H1 (cell line): Measurements from ENCODE around the gene SPANXD. TPM values are rescaled to one million over a fixed set of nuclear protein-coding genes. Genes with fewer than 3 reads are reported as not detected.

ENCODE experiments used
- CTCF ChIA-PET: fragments of 300-600 bp; sonication (Branson Sonifier 250); formaldehyde crosslinking; loops from one replicate; lab custom pipeline; 2021; ENCODE audit not compliant: partially characterized antibody; lab: Charles Lee
- POLR2A ChIA-PET: fragments of 300-600 bp; sonication (Branson Sonifier 250); formaldehyde crosslinking; loops from one replicate; lab custom pipeline; 2021; ENCODE audit warnings: inconsistent platforms; ENCODE audit not compliant: partially characterized antibody; lab: Charles Lee
- DNase-seq, 2 experiments: peaks; one replicate each; pipeline versions ENCODE4 v3.0.0 to v3.0.0-alpha.2; 2010 to 2022; ENCODE audit warnings: low spot score in 2 of 2, low read depth in 1 of 2, mixed read lengths in 1 of 2
- FAIRE-seq: peaks from 2 replicates; lab custom pipeline; 2011; peaks lifted over from hg19 to GRCh38; lab: Jason Lieb, UNC
- H2AFZ ChIP-seq: 2 replicates; pipeline ENCODE4 v1.8.1; 2012; ENCODE audit warnings: low read length, inconsistent platforms
- H2AK5ac ChIP-seq: 2 replicates; pipeline ENCODE4 v1.6.1; 2013; ENCODE audit warnings: low read depth, low read length
- H2BK120ac ChIP-seq: replicated peaks from 2 replicates; pipeline ENCODE3; 2013; ENCODE audit warnings: low read depth, low read length, inconsistent platforms
- H2BK12ac ChIP-seq: 2 replicates; pipeline ENCODE4 v1.6.1; 2013; ENCODE audit warnings: low read depth, low read length
- H2BK15ac ChIP-seq: 2 replicates; pipeline ENCODE4 v1.6.1; 2013; ENCODE audit warnings: low read length
- H2BK20ac ChIP-seq: 2 replicates; pipeline ENCODE4 v1.6.1; 2013; ENCODE audit warnings: low read length
- H2BK5ac ChIP-seq: 2 replicates; pipeline ENCODE4 v1.6.1; 2013; ENCODE audit warnings: low read depth, low read length
- H3K14ac ChIP-seq: 2 replicates; pipeline ENCODE4 v1.6.1; 2013; ENCODE audit warnings: inconsistent platforms; ENCODE audit not compliant: insufficient read length
- H3K18ac ChIP-seq: 2 replicates; pipeline ENCODE4 v1.6.1; 2013; ENCODE audit warnings: low read length; ENCODE audit errors: extremely low read depth
- H3K23ac ChIP-seq: 2 replicates; pipeline ENCODE4 v1.6.1; 2013; ENCODE audit warnings: inconsistent platforms; ENCODE audit not compliant: insufficient read length
- H3K23me2 ChIP-seq: 2 replicates; pipeline ENCODE4 v1.6.1; 2013; ENCODE audit warnings: low read depth, low read length
- H3K27ac ChIP-seq: 2 replicates; pipeline ENCODE4 v1.6.1; 2011; ENCODE audit warnings: low read depth, low read length, inconsistent platforms
- H3K27me3 ChIP-seq, 4 experiments: replicated peaks in 1 of 4; 1 replicate in 1 of 4; 2 replicates in 3 of 4; pipeline versions ENCODE4 v1.6.1 to v1.8.1; 2011 to 2013; ENCODE audit warnings: low read length in 3 of 4, mild to moderate bottlenecking in 3 of 4, inconsistent platforms in 2 of 4, mixed read lengths in 2 of 4, moderate library complexity in 1 of 4; ENCODE audit not compliant: control insufficient read depth in 3 of 4, insufficient read depth in 3 of 4; ENCODE audit errors: extremely low read depth in 1 of 4
- H3K36me3 ChIP-seq, 4 experiments: 2 replicates each; pipeline versions ENCODE4 v1.6.1 to v1.8.1; 2011 to 2013; ENCODE audit warnings: mild to moderate bottlenecking in 4 of 4, low read length in 3 of 4, moderate library complexity in 2 of 4, control low read depth in 1 of 4, inconsistent platforms in 1 of 4; ENCODE audit not compliant: insufficient read depth in 4 of 4, control insufficient read depth in 2 of 4
- H3K4ac ChIP-seq: replicated peaks from 2 replicates; pipeline ENCODE3; 2013; ENCODE audit warnings: low read length, low read depth, mixed read lengths, inconsistent platforms; ENCODE audit not compliant: insufficient read length
- H3K4me1 ChIP-seq, 4 experiments: replicated peaks in 1 of 4; 1 replicate in 1 of 4; 2 replicates in 3 of 4; pipeline versions ENCODE4 v1.6.1 to v1.8.1; 2011 to 2013; ENCODE audit warnings: low read length in 3 of 4, inconsistent platforms in 2 of 4, mixed read lengths in 1 of 4; ENCODE audit not compliant: insufficient read depth in 4 of 4, control insufficient read depth in 3 of 4
- H3K4me2 ChIP-seq, 2 experiments: 2 replicates each; pipeline versions ENCODE4 v1.6.1 to v1.8.1; 2011 to 2013; ENCODE audit warnings: low read depth in 2 of 2, low read length in 2 of 2, control low read depth in 1 of 2, inconsistent platforms in 1 of 2, mild to moderate bottlenecking in 1 of 2; ENCODE audit not compliant: insufficient read depth in 1 of 2
- H3K4me3 ChIP-seq, 4 experiments: fragments of 200-600, 300-600 bp in 1 of 4; sonication (generic), shearing (Covaris generic), sonication (Bioruptor Twin) in 1 of 4; 2 replicates each; pipeline versions ENCODE4 v1.5.1 to v1.8.1; 2011 to 2016; ENCODE audit warnings: low read length in 4 of 4, low read depth in 3 of 4, control low read depth in 2 of 4, inconsistent platforms in 2 of 4, mild to moderate bottlenecking in 2 of 4, mixed read lengths in 1 of 4, moderate library complexity in 1 of 4; ENCODE audit not compliant: insufficient read depth in 2 of 4; ENCODE audit errors: extremely low read depth in 1 of 4
- H3K56ac ChIP-seq: replicated peaks from 2 replicates; pipeline ENCODE3; 2013; ENCODE audit warnings: low read depth, mild to moderate bottlenecking, mixed read lengths, low read length, inconsistent platforms; ENCODE audit not compliant: insufficient read length
- H3K79me1 ChIP-seq: 2 replicates; pipeline ENCODE4 v1.6.1; 2013; ENCODE audit warnings: low read depth, low read length, control low read depth
- H3K79me2 ChIP-seq, 2 experiments: 2 replicates each; pipeline versions ENCODE4 v1.6.1 to v1.8.1; 2012 to 2013; ENCODE audit warnings: low read length in 2 of 2, mild to moderate bottlenecking in 2 of 2, inconsistent platforms in 1 of 2; ENCODE audit not compliant: insufficient read depth in 2 of 2, control insufficient read depth in 1 of 2
- H3K9ac ChIP-seq, 4 experiments: replicated peaks in 1 of 4; 1 replicate in 1 of 4; 2 replicates in 3 of 4; pipeline versions ENCODE4 v1.6.1 to v1.8.1; 2011 to 2013; ENCODE audit warnings: low read depth in 3 of 4, low read length in 3 of 4, control low read depth in 2 of 4, mild to moderate bottlenecking in 2 of 4, moderate library complexity in 2 of 4, inconsistent platforms in 1 of 4; ENCODE audit errors: extremely low read depth in 1 of 4
- H3K9me3 ChIP-seq, 2 experiments: 2 replicates each; pipeline versions ENCODE4 v1.6.1 to v1.8.1; 2012 to 2013; ENCODE audit warnings: mild to moderate bottlenecking in 2 of 2, moderate library complexity in 2 of 2, control low read depth in 1 of 2, inconsistent platforms in 1 of 2, low read depth in 1 of 2, low read length in 1 of 2, mixed read lengths in 1 of 2; ENCODE audit not compliant: insufficient read depth in 2 of 2
- H4K20me1 ChIP-seq, 2 experiments: replicated peaks in 1 of 2; 2 replicates each; pipeline versions ENCODE3 to v1.8.1; 2011 to 2013; ENCODE audit warnings: inconsistent platforms in 2 of 2, low read length in 2 of 2, mild to moderate bottlenecking in 1 of 2; ENCODE audit not compliant: insufficient read depth in 2 of 2, control insufficient read depth in 1 of 2
- H4K5ac ChIP-seq: 2 replicates; pipeline ENCODE4 v1.6.1; 2013; ENCODE audit warnings: low read length, low read depth, mixed read lengths, inconsistent platforms; ENCODE audit not compliant: insufficient read length
- H4K8ac ChIP-seq: 2 replicates; pipeline ENCODE4 v1.8.0; 2013; ENCODE audit warnings: mild to moderate bottlenecking, moderate library complexity, low read length, inconsistent platforms; ENCODE audit not compliant: insufficient read depth; ENCODE audit errors: extremely low read depth
- H4K91ac ChIP-seq: replicated peaks from 2 replicates; pipeline ENCODE3; 2013; ENCODE audit warnings: low read length, mixed read lengths, inconsistent platforms; ENCODE audit not compliant: insufficient read length
- ASH2L ChIP-seq: fragments of 200-600, 300-600 bp; sonication (generic); IDR thresholded peaks from one replicate; pipeline ENCODE4 v1.7.1; 2017; ENCODE audit warnings: low read length
- BACH1 ChIP-seq: IDR thresholded peaks from 2 replicates; pipeline ENCODE4 v1.6.1; 2012; ENCODE audit warnings: low read length, improper control_type of control experiment
- EP300 ChIP-seq, 2 experiments: IDR thresholded peaks; 1 replicate in 1 of 2; 2 replicates in 1 of 2; pipeline ENCODE4 v1.6.1; 2011 to 2012; ENCODE audit warnings: low read depth in 2 of 2, low read length in 2 of 2, mild to moderate bottlenecking in 2 of 2, borderline replicate concordance in 1 of 2, inconsistent platforms in 1 of 2, moderate library complexity in 1 of 2
- JUN ChIP-seq: IDR thresholded peaks from 2 replicates; pipeline ENCODE4 v1.6.1; 2011; ENCODE audit warnings: low read depth, mild to moderate bottlenecking, improper control_type of control experiment, low read length
- JUND ChIP-seq: IDR thresholded peaks from 2 replicates; pipeline ENCODE4 v1.6.1; 2011; ENCODE audit warnings: mild to moderate bottlenecking, improper control_type of control experiment, low read length
- KDM4A ChIP-seq: IDR thresholded peaks from one replicate; pipeline ENCODE4 v1.7.1; 2012; ENCODE audit warnings: low read depth, mild to moderate bottlenecking, moderate library complexity, low read length, inconsistent platforms; ENCODE audit not compliant: severe bottlenecking
- KDM5A ChIP-seq: fragments of 200-600 bp; IDR thresholded peaks from 2 replicates; pipeline ENCODE4 v1.7.1; 2012; ENCODE audit warnings: mild to moderate bottlenecking, low read length, inconsistent platforms, mixed read lengths
- SP1 ChIP-seq: IDR thresholded peaks from 2 replicates; pipeline ENCODE4 v1.6.1; 2011; ENCODE audit warnings: low read depth, low read length
- SP4 ChIP-seq: IDR thresholded peaks from 2 replicates; pipeline ENCODE4 v1.6.1; 2012; ENCODE audit warnings: low read length, inconsistent platforms
- WGBS, 2 experiments: shearing (Covaris generic) in 1 of 2; methylation state at CpG; one replicate each; pipeline versions ENCODE4 v1.1.6 to v1.1.7; 2013 to 2015; ENCODE audit warnings: low lambda C conversion rate in 2 of 2, mixed read lengths in 2 of 2, inconsistent platforms in 1 of 2, low coverage in 1 of 2, missing lambda C conversion rate in 1 of 2; ENCODE audit not compliant: insufficient replicate concordance in 2 of 2, insufficient coverage in 1 of 2, insufficient read length in 1 of 2; ENCODE audit errors: extremely low coverage in 1 of 2, missing lambda C conversion rate in 1 of 2; 5-methylcytosine and 5-hydroxymethylcytosine counted together
- polyA plus RNA-seq, 7 experiments: library from polyadenylated mRNA; depleted of rRNA in 3 of 7; stranded (reverse) in 5 of 7; unstranded in 2 of 7; fragments of >200 nt in 5 of 7; fragments of 200-250 nt in 2 of 7; gene quantifications; 1 replicate in 5 of 7; 2 replicates in 1 of 7; 4 replicates in 1 of 7; pipeline versions ENCODE4 v1.2.1 to v1.2.3, GENCODE V29; 2011 to 2013; ENCODE audit warnings: missing spikeins in 2 of 7, mixed read lengths in 2 of 7
- total RNA-seq: library from RNA; stranded (reverse); fragmentation: NEBNext Ultra II Directional; extraction: Animal tissue kit (Norgen Biotek cat#: 25700); gene quantifications from 2 replicates; pipeline ENCODE4 v1.2.1, GENCODE V29; 2021
- TF ChIP-seq, protein P1 (sequence below): IDR thresholded peaks from 2 replicates; pipeline ENCODE4 v1.6.1; 2012; ENCODE audit warnings: low read length, inconsistent platforms
- TF ChIP-seq, protein P2 (sequence below), 3 experiments: IDR thresholded peaks; 1 replicate in 2 of 3; 2 replicates in 1 of 3; pipeline versions ENCODE4 v1.5.1 to v1.6.1; 2011; ENCODE audit warnings: low read length in 3 of 3, mild to moderate bottlenecking in 3 of 3, inconsistent platforms in 2 of 3, low read depth in 1 of 3, moderate library complexity in 1 of 3; ENCODE audit not compliant: insufficient read depth in 1 of 3; ENCODE audit errors: control extremely low read depth in 1 of 3

Gene SPANXD
- total and polyA plus RNA-seq, 2 of the 8 experiments (the other 6 are each of a cell fraction or from before 2014, with no cell fraction given), result not detected

DNA sequence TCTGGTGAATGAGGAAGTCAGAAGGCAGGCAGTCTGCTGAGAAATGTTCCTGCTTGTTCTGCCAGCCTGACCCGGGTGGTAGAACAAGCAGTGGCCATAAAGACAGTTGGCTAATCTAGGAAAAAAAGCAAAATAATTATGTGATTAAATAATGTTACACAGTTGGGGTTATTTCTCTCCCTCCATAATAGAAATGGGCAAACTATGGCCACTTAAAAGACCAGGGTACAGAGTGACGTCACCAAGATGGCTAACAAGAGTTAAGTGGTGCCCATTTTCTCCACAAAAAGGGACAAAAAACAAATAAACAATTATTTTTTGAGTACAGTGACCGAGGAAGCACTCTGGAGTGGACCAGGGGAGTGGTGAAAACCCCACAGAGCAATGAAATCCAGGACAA lies 16.1 kb upstream of the SPANXD start:
- Histone ChIP-seq H3K27ac (no peak overlapping the region), H3K79me1 (no peaks in the 10 kb centered on the region), H2AFZ (no peak overlapping the region), H4K5ac (no peak overlapping the region), H3K56ac (no peak overlapping the region), H2BK5ac (no peak overlapping the region), H3K9ac (no peak overlapping the region), H3K23me2 (no peaks in the 10 kb centered on the region), H3K4me3 (no peak overlapping the region), H3K14ac (no peak overlapping the region), H2BK120ac (no peak overlapping the region), H4K91ac (no peak overlapping the region), H4K20me1 (no peaks in the 10 kb centered on the region), H3K79me2 (no peaks in the 10 kb centered on the region), H3K9me3 (no peaks in the 10 kb centered on the region), H3K18ac (no peak overlapping the region), H2BK12ac (no peak overlapping the region), H2BK15ac (no peak overlapping the region), H2AK5ac (no peak overlapping the region), H3K4me2 (no peak overlapping the region), H3K4me1 (no peaks in the 10 kb centered on the region), H2BK20ac (no peak overlapping the region), H3K23ac (no peak overlapping the region), H3K36me3 (no peaks in the 10 kb centered on the region), H4K8ac (no peak overlapping the region), H3K27me3 (no peaks in the 10 kb centered on the region), H3K4ac (no peak overlapping the region)
- FAIRE-seq, result no peak
- no peak for TF ChIP-seq ASH2L
- TF ChIP-seq EP300 (IDR thresholded peaks at IDR 0.05; ENCODE audit: borderline replicate concordance in 1 of 2, low read depth in 2 of 2, low read length in 2 of 2), result no peak
- no peak for TF ChIP-seq JUND
- TF ChIP-seq BACH1, result no peak
- TF ChIP-seq, protein P1, sequence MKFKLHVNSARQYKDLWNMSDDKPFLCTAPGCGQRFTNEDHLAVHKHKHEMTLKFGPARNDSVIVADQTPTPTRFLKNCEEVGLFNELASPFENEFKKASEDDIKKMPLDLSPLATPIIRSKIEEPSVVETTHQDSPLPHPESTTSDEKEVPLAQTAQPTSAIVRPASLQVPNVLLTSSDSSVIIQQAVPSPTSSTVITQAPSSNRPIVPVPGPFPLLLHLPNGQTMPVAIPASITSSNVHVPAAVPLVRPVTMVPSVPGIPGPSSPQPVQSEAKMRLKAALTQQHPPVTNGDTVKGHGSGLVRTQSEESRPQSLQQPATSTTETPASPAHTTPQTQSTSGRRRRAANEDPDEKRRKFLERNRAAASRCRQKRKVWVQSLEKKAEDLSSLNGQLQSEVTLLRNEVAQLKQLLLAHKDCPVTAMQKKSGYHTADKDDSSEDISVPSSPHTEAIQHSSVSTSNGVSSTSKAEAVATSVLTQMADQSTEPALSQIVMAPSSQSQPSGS, result no peak
- TF ChIP-seq KDM5A, result no peak
- no peak for TF ChIP-seq JUN
- TF ChIP-seq SP1, result no peak
- no peak for TF ChIP-seq SP4
- TF ChIP-seq, protein P2, sequence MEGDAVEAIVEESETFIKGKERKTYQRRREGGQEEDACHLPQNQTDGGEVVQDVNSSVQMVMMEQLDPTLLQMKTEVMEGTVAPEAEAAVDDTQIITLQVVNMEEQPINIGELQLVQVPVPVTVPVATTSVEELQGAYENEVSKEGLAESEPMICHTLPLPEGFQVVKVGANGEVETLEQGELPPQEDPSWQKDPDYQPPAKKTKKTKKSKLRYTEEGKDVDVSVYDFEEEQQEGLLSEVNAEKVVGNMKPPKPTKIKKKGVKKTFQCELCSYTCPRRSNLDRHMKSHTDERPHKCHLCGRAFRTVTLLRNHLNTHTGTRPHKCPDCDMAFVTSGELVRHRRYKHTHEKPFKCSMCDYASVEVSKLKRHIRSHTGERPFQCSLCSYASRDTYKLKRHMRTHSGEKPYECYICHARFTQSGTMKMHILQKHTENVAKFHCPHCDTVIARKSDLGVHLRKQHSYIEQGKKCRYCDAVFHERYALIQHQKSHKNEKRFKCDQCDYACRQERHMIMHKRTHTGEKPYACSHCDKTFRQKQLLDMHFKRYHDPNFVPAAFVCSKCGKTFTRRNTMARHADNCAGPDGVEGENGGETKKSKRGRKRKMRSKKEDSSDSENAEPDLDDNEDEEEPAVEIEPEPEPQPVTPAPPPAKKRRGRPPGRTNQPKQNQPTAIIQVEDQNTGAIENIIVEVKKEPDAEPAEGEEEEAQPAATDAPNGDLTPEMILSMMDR (IDR thresholded peaks at IDR 0.05; ENCODE audit: control extremely low read depth in 1 of 3, insufficient read depth in 1 of 3, low read depth in 1 of 3, low read length in 3 of 3), result no peak
- TF ChIP-seq KDM4A, result no peak
- DNase-seq, result no peak
- ChIA-PET POLR2A (no interaction called here), CTCF (interaction anchor here (1.2 kb wide), 1 partner anchor 248 kb away, joined by 4 read pairs; no protein-coding TSS in a partner anchor)
- 85% methylated on average over 3 of the region's 3 CpGs; no CpG with 5 or more reads in 1 of the 2 experiments for WGBS, 2 experiments
